IPS-18a (cell line): ENCODE measurements around the gene NOB1.
"Not testable (repeated sequence)": the region's sequence is repeated elsewhere in the genome, so short reads cannot be mapped to it uniquely, and the experiment has no call there.

Experiments
- H3K27ac ChIP-seq: one replicate; pipeline ENCODE4 v1.5.1; 2013; ENCODE audit warnings: low read length
- H3K27me3 ChIP-seq: one replicate; pipeline ENCODE4 v1.6.1; 2013; ENCODE audit warnings: mild to moderate bottlenecking, low read length; ENCODE audit not compliant: control insufficient read depth, insufficient read depth
- H3K36me3 ChIP-seq: one replicate; pipeline ENCODE4 v1.6.1; 2013; ENCODE audit warnings: low read depth, low read length; ENCODE audit not compliant: control insufficient read depth
- H3K4me1 ChIP-seq: one replicate; pipeline ENCODE4 v1.6.1; 2013; ENCODE audit warnings: low read depth, low read length; ENCODE audit not compliant: control insufficient read depth
- H3K4me3 ChIP-seq: one replicate; pipeline ENCODE4 v1.5.1; 2013; ENCODE audit warnings: low read length
- H3K9ac ChIP-seq: one replicate; pipeline ENCODE4 v1.6.1; 2013; ENCODE audit warnings: mild to moderate bottlenecking, low read length, moderate library complexity
- H3K9me3 ChIP-seq: one replicate; pipeline ENCODE4 v1.6.1; 2013; ENCODE audit warnings: low read depth, low read length; ENCODE audit not compliant: control insufficient read depth

The NOB1 gene

DNA sequence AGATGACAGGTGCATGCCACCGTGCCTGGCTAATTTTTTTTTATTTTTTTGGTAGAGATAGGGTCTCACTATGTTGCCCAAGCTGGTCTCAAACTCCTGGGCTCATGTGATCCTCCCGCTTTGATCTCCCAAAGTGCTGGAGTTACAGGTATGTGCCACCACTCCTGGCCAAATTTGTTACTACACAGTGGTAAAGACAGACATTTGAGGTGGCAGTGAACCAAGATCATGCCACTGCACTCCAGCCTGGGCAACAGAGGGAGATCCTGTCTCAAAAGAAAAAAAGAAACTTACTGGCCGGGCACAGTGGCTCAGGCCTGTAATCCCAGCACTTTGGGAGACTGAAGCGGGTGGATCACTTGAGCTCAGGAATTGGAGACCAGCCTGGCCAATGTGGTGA lies 25.7 kb downstream of the NOB1 start:
- H3K9me3 ChIP-seq, H3K9ac ChIP-seq, H3K27me3 ChIP-seq, H3K4me3 ChIP-seq, H3K27ac ChIP-seq, H3K36me3 ChIP-seq: not testable (repeated sequence)
- peaks cover 23% of the 10 kb centered on the region for H3K4me1 ChIP-seq

DNA sequence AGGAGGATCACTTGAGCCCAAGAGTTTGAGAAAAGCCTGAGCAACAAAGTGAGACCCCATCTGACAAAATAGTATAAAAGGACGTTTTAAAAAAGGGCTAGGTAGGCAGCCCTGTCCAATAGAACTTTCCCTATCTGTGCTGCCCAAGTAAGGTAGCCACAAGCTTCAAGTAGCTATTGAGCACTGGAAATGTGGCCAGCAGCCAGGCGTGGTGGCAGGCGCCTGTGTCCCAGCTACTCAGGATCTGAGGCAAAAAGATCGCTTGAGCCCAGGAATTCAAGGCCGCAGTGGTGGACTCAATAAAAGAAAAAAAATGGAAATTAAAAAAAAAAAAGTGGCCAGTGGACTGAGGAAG lies 26.8 kb downstream of the NOB1 start:
- Histone ChIP-seq H3K9ac (peak overlapping the region; percentile 89), H3K27me3 (no peaks in the 10 kb centered on the region), H3K4me1 (peaks cover 23% of the 10 kb centered on the region), H3K9me3 (no peaks in the 10 kb centered on the region), H3K27ac (peak overlapping the region; percentile 97), H3K36me3 (no peaks in the 10 kb centered on the region), H3K4me3 (peak overlapping the region; percentile 83)

DNA sequence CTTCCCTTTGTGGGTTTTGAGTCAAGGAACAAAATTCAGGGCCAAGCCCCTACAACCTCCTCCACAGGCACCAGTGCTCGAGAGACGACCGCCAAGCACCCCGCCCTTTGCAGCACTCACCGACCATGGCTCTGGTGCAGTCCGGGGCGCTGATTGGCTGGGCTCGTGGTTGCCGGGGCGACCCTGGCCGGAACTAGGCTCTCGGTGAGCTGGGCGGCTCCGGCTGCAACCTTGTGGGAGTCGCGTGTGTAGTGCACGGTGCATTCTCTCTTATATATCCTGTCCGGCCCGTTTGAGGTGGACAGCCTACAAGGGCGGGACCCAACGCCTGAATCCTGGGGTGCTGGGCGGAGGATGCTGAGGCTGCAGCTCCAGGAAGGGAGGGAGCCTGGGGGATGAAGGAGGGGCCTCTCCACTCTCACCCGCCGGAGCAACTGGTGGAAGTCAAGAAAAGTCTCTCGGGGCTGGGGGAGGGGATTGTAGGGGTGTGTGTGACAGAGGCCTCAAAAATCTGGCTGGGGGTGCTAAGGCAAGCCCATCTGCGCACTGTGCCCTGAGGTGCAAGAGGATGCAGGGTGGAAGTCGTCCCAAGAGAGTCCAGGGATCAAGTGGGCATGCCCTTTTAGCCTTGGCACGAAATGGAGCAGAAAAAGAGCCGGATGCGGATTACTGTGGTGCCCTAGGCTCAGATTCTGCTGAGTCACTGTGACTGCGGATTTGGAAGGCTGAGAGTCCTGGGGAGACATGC lies 28.2 kb downstream of the NOB1 start, which contains the start of gene NQO1:
NQO1 (minus strand) TSS at position 248 of the 748 bp plus-strand sequence; CDS start at position 127, 121 bp downstream.
- Histone ChIP-seq H3K9me3 (no peaks in the 10 kb centered on the region), H3K4me3 (peak within 1 kb of the TSS; percentile 83), H3K36me3 (no peaks in the 10 kb centered on the region), H3K27me3 (no peaks in the 10 kb centered on the region), H3K9ac (peak within 1 kb of the TSS; percentile 89), H3K27ac (peak within 1 kb of the TSS; percentile 97), H3K4me1 (peaks cover 23% of the 10 kb centered on the region)

- peaks cover 23% of the 10 kb centered on the region for H3K4me1 ChIP-seq
- peak overlapping the region; percentile 83 for H3K4me3 ChIP-seq
- no peaks in the 10 kb centered on the region for H3K36me3 ChIP-seq
- H3K27me3 ChIP-seq = no peaks in the 10 kb centered on the region
- no peaks in the 10 kb centered on the region for H3K9me3 ChIP-seq
- peak overlapping the region; percentile 89 for H3K9ac ChIP-seq
- peak overlapping the region; percentile 93 for H3K27ac ChIP-seq
Observed at GRCh38 chr16:69725480-69726312, 29.0 kb downstream of the NOB1 start.

DNA sequence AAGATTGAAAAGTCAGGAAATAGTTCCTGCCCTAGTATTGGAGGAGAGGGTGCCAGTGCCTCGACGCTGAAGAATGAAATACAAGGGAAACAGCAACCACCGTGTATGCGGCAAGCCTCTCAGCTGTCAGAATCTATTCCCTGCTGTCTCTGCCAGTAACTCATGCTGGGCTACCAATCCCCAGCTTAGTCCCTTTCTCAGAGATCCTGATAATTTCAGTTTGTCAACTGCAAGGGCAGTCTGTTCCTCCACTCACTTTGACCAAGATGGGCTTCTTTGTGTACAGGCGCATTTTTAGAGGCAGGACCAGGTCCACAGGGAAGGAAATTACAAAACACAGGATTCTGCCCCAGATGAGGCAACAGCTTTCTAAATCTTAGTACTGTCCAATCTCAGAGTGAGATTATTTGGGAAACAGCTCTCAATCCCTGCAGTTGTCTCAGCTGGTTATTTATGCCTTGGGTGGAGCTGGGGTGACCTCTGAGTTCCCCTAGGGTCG lies 29.7 kb downstream of the NOB1 start:
- no peaks in the 10 kb centered on the region for H3K27me3 ChIP-seq
- H3K36me3 ChIP-seq = no peaks in the 10 kb centered on the region
- H3K9me3 ChIP-seq = no peaks in the 10 kb centered on the region
- peak overlapping the region; percentile 10 for H3K27ac ChIP-seq
- peaks cover 23% of the 10 kb centered on the region for H3K4me1 ChIP-seq
- H3K9ac ChIP-seq = peak overlapping the region; percentile 20
- peak overlapping the region; percentile 83 for H3K4me3 ChIP-seq

- Histone ChIP-seq H3K27me3 (no peaks in the 10 kb centered on the region), H3K4me1 (peaks cover 23% of the 10 kb centered on the region), H3K27ac (no peak overlapping the region)
Observed at GRCh38 chr16:69724414-69724873, 30.3 kb downstream of the NOB1 start.

GRCh38 chr16:69721441-69721957 lies 33.2 kb downstream of the NOB1 start:
- H3K4me1 ChIP-seq = peaks cover 10% of the 10 kb centered on the region
- peaks cover 6% of the 10 kb centered on the region for H3K36me3 ChIP-seq
- no peaks in the 10 kb centered on the region for H3K9me3 ChIP-seq
- no peak overlapping the region for H3K27ac ChIP-seq
- no peak overlapping the region for H3K4me3 ChIP-seq
- H3K9ac ChIP-seq = no peak overlapping the region
- H3K27me3 ChIP-seq = no peaks in the 10 kb centered on the region

More at GRCh38 chr16:69724414-69724873, 30.3 kb downstream of the NOB1 start:
- H3K9me3 ChIP-seq = no peaks in the 10 kb centered on the region
- no peaks in the 10 kb centered on the region for H3K36me3 ChIP-seq
- H3K4me3 ChIP-seq = no peak overlapping the region
- H3K9ac ChIP-seq = no peak overlapping the region

DNA sequence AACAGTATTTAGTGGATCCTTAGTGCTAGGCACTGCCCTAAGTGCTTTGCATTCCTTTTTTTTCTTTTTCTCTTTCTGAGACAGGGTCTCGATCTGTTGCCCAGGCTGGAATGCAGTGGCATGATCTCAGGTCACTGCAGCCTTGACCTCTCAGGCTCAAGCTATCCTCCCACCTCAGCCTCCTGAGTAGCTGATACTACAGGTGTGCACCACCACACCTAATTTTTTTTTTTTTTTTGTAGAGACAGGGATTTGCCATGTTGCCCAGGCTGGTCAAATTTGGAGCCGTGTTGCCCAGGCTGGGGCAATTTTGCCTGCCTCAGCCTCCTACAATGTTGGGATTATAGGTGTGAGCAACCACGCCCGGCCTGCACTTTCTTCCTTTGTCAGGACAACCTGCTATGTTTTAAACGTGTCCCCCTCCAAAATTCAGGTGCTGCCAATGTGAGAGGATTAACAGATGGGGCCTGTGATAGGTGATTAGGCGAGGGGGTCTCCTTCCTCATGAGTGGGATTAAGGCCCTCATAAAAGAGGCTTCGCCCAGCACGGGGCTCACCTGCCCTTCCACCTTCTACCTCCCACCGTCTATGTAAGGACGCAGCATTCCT lies 33.8 kb downstream of the NOB1 start:
- H3K9me3 ChIP-seq = no peaks in the 10 kb centered on the region
- no peak overlapping the region for H3K9ac ChIP-seq
- H3K4me3 ChIP-seq = no peak overlapping the region
- peaks cover 6% of the 10 kb centered on the region for H3K36me3 ChIP-seq
- no peaks in the 10 kb centered on the region for H3K27me3 ChIP-seq
- no peak overlapping the region for H3K27ac ChIP-seq
- peaks cover 8% of the 10 kb centered on the region for H3K4me1 ChIP-seq

GRCh38 chr16:69718111-69718764 lies 36.5 kb downstream of the NOB1 start:
- H3K4me3 ChIP-seq = no peak overlapping the region
- peaks cover 9% of the 10 kb centered on the region for H3K36me3 ChIP-seq
- no peaks in the 10 kb centered on the region for H3K4me1 ChIP-seq
- H3K27me3 ChIP-seq = no peaks in the 10 kb centered on the region
- no peak overlapping the region for H3K27ac ChIP-seq
- no peaks in the 10 kb centered on the region for H3K9me3 ChIP-seq
- H3K9ac ChIP-seq = no peak overlapping the region

GRCh38 chr16:69717066-69717465 lies 37.7 kb downstream of the NOB1 start:
- H3K27ac ChIP-seq = no peak overlapping the region
- no peak overlapping the region for H3K4me3 ChIP-seq
- H3K36me3 ChIP-seq = peaks cover 17% of the 10 kb centered on the region
- H3K27me3 ChIP-seq = no peaks in the 10 kb centered on the region
- H3K4me1 ChIP-seq = no peaks in the 10 kb centered on the region
- H3K9ac ChIP-seq = no peak overlapping the region
- H3K9me3 ChIP-seq = no peaks in the 10 kb centered on the region
